SK-N-SH treated with all-trans-retinoic acid at 6 μM for 48 hours (cell line): ENCODE results near the gene ATP2A2.

Source experiments
- ATAC-seq: fragments of 200-7000 bp; cut with Tn5 transposase; 3 replicates; pipeline ENCODE4 v1.9.1; 2020; ENCODE audit warnings: mild to moderate bottlenecking, moderate library complexity
- ARNTL ChIP-seq: fragments of 450-650 bp; formaldehyde crosslinking; IDR thresholded peaks from 2 replicates; pipeline ENCODE4 v1.5.0; 2020; ENCODE audit warnings: low read depth, mild to moderate bottlenecking, moderate library complexity, borderline replicate concordance
- CSDC2 ChIP-seq: fragments of 250-450 bp; sonication (Bioruptor Pico); IDR thresholded peaks from 2 replicates; pipeline ENCODE4 v1.5.0; 2020; ENCODE audit warnings: mild to moderate bottlenecking, moderate library complexity
- ESRRG ChIP-seq: fragments of 250-450 bp; sonication (Bioruptor Pico); IDR thresholded peaks from 2 replicates; pipeline ENCODE4 v1.6.1; 2021; ENCODE audit warnings: mild to moderate bottlenecking
- ISL1 ChIP-seq: fragments of 250-450 bp; sonication (Bioruptor Pico); IDR thresholded peaks from 2 replicates; pipeline ENCODE4 v2.1.2; 2022; ENCODE audit warnings: mild to moderate bottlenecking, moderate library complexity
- OSR1 ChIP-seq: fragments of 250-450 bp; sonication (Bioruptor Pico); IDR thresholded peaks from 2 replicates; pipeline ENCODE4 v1.8.0; 2022; ENCODE audit warnings: moderate library complexity, mild to moderate bottlenecking, inconsistent platforms
- PPARA ChIP-seq: fragments of 250-450 bp; sonication (Bioruptor Pico); IDR thresholded peaks from 2 replicates; pipeline ENCODE4 v1.5.0; 2020; ENCODE audit warnings: mild to moderate bottlenecking, borderline replicate concordance
- RARB ChIP-seq: fragments of 250-450 bp; sonication (Bioruptor Pico); IDR thresholded peaks from 2 replicates; pipeline ENCODE4 v1.8.0; 2021; ENCODE audit warnings: mild to moderate bottlenecking, moderate library complexity
- SNAI2 ChIP-seq: fragments of 250-450 bp; sonication (Bioruptor Pico); IDR thresholded peaks from 2 replicates; pipeline ENCODE4 v1.5.0; 2020; ENCODE audit warnings: mild to moderate bottlenecking, moderate library complexity
- TCF4 ChIP-seq: fragments of 250-450 bp; sonication (Bioruptor Pico); IDR thresholded peaks from 2 replicates; pipeline ENCODE4 v1.8.0; 2021; ENCODE audit warnings: mild to moderate bottlenecking, moderate library complexity, borderline replicate concordance
- TOX ChIP-seq: fragments of 250-450 bp; sonication (Bioruptor Pico); IDR thresholded peaks from 2 replicates; pipeline ENCODE4 v1.8.0; 2021; ENCODE audit warnings: mild to moderate bottlenecking, moderate library complexity, borderline replicate concordance
- ZC3H10 ChIP-seq: fragments of 250-450 bp; sonication (Bioruptor Pico); IDR thresholded peaks from 2 replicates; pipeline ENCODE4 v1.5.1; 2021; ENCODE audit warnings: mild to moderate bottlenecking, moderate library complexity
- ZNF565 ChIP-seq: fragments of 450-650 bp; formaldehyde crosslinking; conservative IDR thresholded peaks from 2 replicates; pipeline ENCODE4 v1.5.0; 2020; ENCODE audit warnings: low read depth, mild to moderate bottlenecking, moderate library complexity
- ZNF70 ChIP-seq: fragments of 450-650 bp; formaldehyde crosslinking; IDR thresholded peaks from 2 replicates; pipeline ENCODE4 v1.5.0; 2020; ENCODE audit warnings: mild to moderate bottlenecking, moderate library complexity
- ZNF8 ChIP-seq: fragments of 450-650 bp; formaldehyde crosslinking; IDR thresholded peaks from 2 replicates; pipeline ENCODE4 v1.5.0; 2020; ENCODE audit warnings: mild to moderate bottlenecking, moderate library complexity
- TF ChIP-seq, protein P1 (sequence below): fragments of 250-450 bp; sonication (Bioruptor Pico); IDR thresholded peaks from 2 replicates; pipeline ENCODE4 v1.8.0; 2021; ENCODE audit warnings: low read depth, mild to moderate bottlenecking, moderate library complexity, borderline replicate concordance
- TF ChIP-seq, protein P2 (sequence below): fragments of 250-450 bp; sonication (Bioruptor Pico); IDR thresholded peaks from 2 replicates; pipeline ENCODE4 v1.5.0; 2020; ENCODE audit warnings: mild to moderate bottlenecking, moderate library complexity
- TF ChIP-seq, protein P3 (sequence below): fragments of 250-450 bp; sonication (Bioruptor Pico); IDR thresholded peaks from 2 replicates; pipeline ENCODE4 v1.8.0; 2020; ENCODE audit warnings: mild to moderate bottlenecking, moderate library complexity, borderline replicate concordance

The ATP2A2 gene

DNA sequence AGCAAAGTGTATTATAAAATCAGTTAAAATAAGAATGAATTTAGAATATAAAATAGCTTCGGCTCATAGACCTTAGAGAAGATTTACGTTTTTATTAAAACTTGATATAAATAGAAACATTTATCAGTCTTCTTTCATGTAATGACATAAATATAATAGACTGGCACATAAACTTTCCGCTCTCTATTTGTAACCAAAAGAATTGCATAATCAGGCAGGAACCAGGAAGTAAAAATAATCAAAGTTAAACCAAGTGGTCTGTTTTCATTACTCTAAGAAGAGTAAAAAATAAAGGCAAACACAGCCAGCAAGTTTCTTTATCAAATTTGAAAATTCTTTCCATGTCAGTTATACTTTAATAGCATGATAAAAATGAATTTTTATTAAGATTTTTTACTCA lies 46.3 kb upstream of the ATP2A2 start:
- TF ChIP-seq RARB = no peak
- TF ChIP-seq PPARA = no peak
- TF ChIP-seq ZNF8 (CRISPR knock-in tag) = no peak
- no peak for ATAC-seq

DNA sequence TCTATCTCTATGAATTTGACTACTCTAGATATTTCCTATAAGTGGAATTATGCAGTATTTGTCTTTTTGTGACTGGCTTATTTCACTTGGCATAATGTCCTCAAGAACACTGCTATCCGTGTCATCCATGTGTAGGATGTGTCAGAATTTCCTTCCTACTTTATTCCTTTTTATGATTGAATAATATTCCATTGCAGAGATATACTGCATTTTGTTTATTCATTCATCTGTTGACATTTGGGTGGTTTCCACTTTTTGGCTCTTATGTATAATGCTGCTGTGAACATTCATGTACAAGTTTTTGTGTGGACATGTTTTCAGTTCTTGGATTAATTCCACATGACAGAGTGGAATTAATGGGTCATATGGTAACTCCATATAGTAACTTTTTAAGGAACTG lies 45.7 kb upstream of the ATP2A2 start:
- ATAC-seq = no peak
- TF ChIP-seq, protein P1, sequence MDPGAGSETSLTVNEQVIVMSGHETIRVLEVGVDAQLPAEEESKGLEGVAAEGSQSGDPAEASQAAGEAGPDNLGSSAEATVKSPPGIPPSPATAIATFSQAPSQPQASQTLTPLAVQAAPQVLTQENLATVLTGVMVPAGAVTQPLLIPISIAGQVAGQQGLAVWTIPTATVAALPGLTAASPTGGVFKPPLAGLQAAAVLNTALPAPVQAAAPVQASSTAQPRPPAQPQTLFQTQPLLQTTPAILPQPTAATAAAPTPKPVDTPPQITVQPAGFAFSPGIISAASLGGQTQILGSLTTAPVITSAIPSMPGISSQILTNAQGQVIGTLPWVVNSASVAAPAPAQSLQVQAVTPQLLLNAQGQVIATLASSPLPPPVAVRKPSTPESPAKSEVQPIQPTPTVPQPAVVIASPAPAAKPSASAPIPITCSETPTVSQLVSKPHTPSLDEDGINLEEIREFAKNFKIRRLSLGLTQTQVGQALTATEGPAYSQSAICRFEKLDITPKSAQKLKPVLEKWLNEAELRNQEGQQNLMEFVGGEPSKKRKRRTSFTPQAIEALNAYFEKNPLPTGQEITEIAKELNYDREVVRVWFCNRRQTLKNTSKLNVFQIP (CRISPR knock-in tag) = no peak
- TF ChIP-seq, protein P2, sequence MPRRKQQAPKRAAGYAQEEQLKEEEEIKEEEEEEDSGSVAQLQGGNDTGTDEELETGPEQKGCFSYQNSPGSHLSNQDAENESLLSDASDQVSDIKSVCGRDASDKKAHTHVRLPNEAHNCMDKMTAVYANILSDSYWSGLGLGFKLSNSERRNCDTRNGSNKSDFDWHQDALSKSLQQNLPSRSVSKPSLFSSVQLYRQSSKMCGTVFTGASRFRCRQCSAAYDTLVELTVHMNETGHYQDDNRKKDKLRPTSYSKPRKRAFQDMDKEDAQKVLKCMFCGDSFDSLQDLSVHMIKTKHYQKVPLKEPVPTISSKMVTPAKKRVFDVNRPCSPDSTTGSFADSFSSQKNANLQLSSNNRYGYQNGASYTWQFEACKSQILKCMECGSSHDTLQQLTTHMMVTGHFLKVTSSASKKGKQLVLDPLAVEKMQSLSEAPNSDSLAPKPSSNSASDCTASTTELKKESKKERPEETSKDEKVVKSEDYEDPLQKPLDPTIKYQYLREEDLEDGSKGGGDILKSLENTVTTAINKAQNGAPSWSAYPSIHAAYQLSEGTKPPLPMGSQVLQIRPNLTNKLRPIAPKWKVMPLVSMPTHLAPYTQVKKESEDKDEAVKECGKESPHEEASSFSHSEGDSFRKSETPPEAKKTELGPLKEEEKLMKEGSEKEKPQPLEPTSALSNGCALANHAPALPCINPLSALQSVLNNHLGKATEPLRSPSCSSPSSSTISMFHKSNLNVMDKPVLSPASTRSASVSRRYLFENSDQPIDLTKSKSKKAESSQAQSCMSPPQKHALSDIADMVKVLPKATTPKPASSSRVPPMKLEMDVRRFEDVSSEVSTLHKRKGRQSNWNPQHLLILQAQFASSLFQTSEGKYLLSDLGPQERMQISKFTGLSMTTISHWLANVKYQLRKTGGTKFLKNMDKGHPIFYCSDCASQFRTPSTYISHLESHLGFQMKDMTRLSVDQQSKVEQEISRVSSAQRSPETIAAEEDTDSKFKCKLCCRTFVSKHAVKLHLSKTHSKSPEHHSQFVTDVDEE (CRISPR knock-in tag) = no peak
- TF ChIP-seq ZNF565 (CRISPR knock-in tag) (no peak), ZNF70 (no peak), RARB (no peak), ARNTL (CRISPR knock-in tag) (no peak), PPARA (no peak), OSR1 (CRISPR knock-in tag) (no peak), TCF4 (CRISPR knock-in tag) (no peak), ISL1 (CRISPR knock-in tag) (no peak), ZC3H10 (no peak), ZNF8 (CRISPR knock-in tag) (no peak)
- TF ChIP-seq, protein P3, sequence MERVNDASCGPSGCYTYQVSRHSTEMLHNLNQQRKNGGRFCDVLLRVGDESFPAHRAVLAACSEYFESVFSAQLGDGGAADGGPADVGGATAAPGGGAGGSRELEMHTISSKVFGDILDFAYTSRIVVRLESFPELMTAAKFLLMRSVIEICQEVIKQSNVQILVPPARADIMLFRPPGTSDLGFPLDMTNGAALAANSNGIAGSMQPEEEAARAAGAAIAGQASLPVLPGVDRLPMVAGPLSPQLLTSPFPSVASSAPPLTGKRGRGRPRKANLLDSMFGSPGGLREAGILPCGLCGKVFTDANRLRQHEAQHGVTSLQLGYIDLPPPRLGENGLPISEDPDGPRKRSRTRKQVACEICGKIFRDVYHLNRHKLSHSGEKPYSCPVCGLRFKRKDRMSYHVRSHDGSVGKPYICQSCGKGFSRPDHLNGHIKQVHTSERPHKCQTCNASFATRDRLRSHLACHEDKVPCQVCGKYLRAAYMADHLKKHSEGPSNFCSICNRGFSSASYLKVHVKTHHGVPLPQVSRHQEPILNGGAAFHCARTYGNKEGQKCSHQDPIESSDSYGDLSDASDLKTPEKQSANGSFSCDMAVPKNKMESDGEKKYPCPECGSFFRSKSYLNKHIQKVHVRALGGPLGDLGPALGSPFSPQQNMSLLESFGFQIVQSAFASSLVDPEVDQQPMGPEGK (CRISPR knock-in tag) = no peak
- TF ChIP-seq, all 23 proteins: peak for 0

DNA sequence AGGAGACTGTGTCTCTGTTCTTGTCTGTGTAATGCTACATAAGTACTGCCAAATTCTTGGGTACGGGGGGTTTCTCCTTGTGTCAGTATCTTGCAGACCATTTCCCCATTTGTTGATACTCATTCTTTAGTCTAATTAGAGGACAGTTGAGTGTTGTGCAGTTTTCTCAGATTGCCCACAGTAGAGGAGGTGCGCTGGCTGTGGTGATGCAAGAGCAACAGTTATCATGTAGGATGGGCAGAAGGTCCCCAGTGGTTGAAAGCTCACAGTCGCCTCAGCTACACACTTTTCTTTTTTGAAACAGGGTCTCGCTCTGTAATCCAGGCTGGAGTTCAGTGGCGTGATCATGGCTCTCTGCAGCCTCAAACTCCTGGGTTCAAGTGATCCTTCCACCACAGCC lies 37.8 kb upstream of the ATP2A2 start:
- no peak for ATAC-seq

DNA sequence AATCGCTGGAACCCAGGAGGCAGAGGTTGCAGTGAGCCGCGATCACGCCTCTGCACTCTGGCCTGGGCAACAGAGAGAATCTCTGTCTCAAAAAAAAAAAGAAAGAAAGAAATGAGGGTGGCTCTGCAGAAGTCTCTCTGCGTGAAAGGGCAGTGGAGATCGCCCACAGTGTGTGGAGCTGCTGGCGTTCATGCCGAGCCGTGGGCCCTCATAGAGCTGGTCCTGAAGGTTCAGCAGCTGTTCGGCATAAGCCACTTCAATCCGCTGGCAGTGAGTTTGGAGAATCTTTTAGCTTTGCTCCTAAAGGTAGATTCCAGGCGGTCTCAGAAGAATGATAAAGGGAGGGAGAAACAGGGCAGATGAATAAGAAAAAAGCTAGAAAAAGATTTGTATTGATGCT lies 36.7 kb upstream of the ATP2A2 start:
- no peak for ATAC-seq
- no peak for TF ChIP-seq TOX (CRISPR knock-in tag)
- no peak for TF ChIP-seq ZNF8 (CRISPR knock-in tag)
- no peak for TF ChIP-seq CSDC2 (CRISPR knock-in tag)
- no peak for TF ChIP-seq ZC3H10
- TF ChIP-seq PPARA = no peak
- TF ChIP-seq, protein P2 (CRISPR knock-in tag) = no peak
- no peak for TF ChIP-seq TCF4 (CRISPR knock-in tag)
- no peak for TF ChIP-seq ZNF565 (CRISPR knock-in tag)
- TF ChIP-seq ESRRG = no peak
- TF ChIP-seq SNAI2 (CRISPR knock-in tag) = no peak
- no peak for TF ChIP-seq ARNTL (CRISPR knock-in tag)
- TF ChIP-seq, protein P3 (CRISPR knock-in tag) = no peak
- no peak for TF ChIP-seq OSR1 (CRISPR knock-in tag)

More for the DNA sequence above, 37.8 kb upstream of the ATP2A2 start:
- TF ChIP-seq ZNF70 (no peak), ZNF8 (CRISPR knock-in tag) (no peak), CSDC2 (CRISPR knock-in tag) (no peak)
- TF ChIP-seq, protein P3 (CRISPR knock-in tag) = no peak
- TF ChIP-seq, all 23 proteins: peak for 0
